CD14-positive monocyte (primary cell): ENCODE measurements around the gene HS3ST2. TPM values are rescaled to one million over a fixed set of nuclear protein-coding genes. Genes with fewer than 3 reads are reported as not detected.

Experiments
- DNase-seq, 3 donors: peaks; one replicate each; pipeline ENCODE4 v3.0.0-alpha.2; 2011 to 2022
- H2AFZ ChIP-seq: 2 replicates; pipeline ENCODE4 v1.6.0; 2012; ENCODE audit warnings: mild to moderate bottlenecking, low read depth, low read length, inconsistent platforms; ENCODE audit not compliant: insufficient read depth, poor library complexity, severe bottlenecking
- H3K27ac ChIP-seq, 2 donors: 1 replicate in 1 of 2; 2 replicates in 1 of 2; pipeline ENCODE4 v1.5.1; 2012 to 2013; ENCODE audit warnings: low read length in 2 of 2, control low read depth in 1 of 2, inconsistent platforms in 1 of 2, low read depth in 1 of 2, mild to moderate bottlenecking in 1 of 2
- H3K27me3 ChIP-seq, 2 donors: one replicate each; pipeline versions ENCODE4 v1.6.0 to v1.6.1; 2011 to 2013; ENCODE audit warnings: low read length in 2 of 2; ENCODE audit not compliant: control insufficient read depth in 2 of 2, insufficient read depth in 2 of 2
- H3K36me3 ChIP-seq, 2 donors: replicated peaks in 1 of 2; 1 replicate in 1 of 2; 2 replicates in 1 of 2; pipeline versions ENCODE4 v1.5.1 to v1.6.1; 2012 to 2013; ENCODE audit warnings: low read length in 2 of 2, control low read depth in 1 of 2, inconsistent platforms in 1 of 2, mild to moderate bottlenecking in 1 of 2; ENCODE audit not compliant: insufficient read depth in 2 of 2, control insufficient read depth in 1 of 2
- H3K4me1 ChIP-seq, 2 donors: 1 replicate in 1 of 2; 2 replicates in 1 of 2; pipeline versions ENCODE4 v1.5.1 to v1.6.1; 2012 to 2013; ENCODE audit warnings: low read length in 2 of 2, control low read depth in 1 of 2, inconsistent platforms in 1 of 2, mild to moderate bottlenecking in 1 of 2, moderate library complexity in 1 of 2; ENCODE audit not compliant: insufficient read depth in 2 of 2, control insufficient read depth in 1 of 2
- H3K4me2 ChIP-seq: replicated peaks from 2 replicates; pipeline ENCODE3; 2012; ENCODE audit warnings: low read length, moderate library complexity, mild to moderate bottlenecking; ENCODE audit not compliant: poor library complexity, severe bottlenecking; ENCODE audit errors: extremely low read depth
- H3K4me3 ChIP-seq, 3 experiments: fragments of 200-600 bp in 1 of 3; sonication (generic) in 1 of 3; replicated peaks in 1 of 3; 1 replicate in 2 of 3; 2 replicates in 1 of 3; pipeline ENCODE4 v1.5.1; 2011 to 2013; ENCODE audit warnings: low read length in 3 of 3, mild to moderate bottlenecking in 3 of 3, control low read depth in 2 of 3, low read depth in 2 of 3, inconsistent platforms in 1 of 3, moderate library complexity in 1 of 3
- H3K79me2 ChIP-seq: 2 replicates; pipeline ENCODE4 v1.6.0; 2012; ENCODE audit warnings: mild to moderate bottlenecking, control low read depth, inconsistent platforms, low read length, moderate library complexity; ENCODE audit not compliant: insufficient read depth
- H3K9ac ChIP-seq: 2 replicates; pipeline ENCODE4 v1.6.0; 2017; ENCODE audit warnings: low read length, mild to moderate bottlenecking; ENCODE audit not compliant: insufficient read depth, poor library complexity, severe bottlenecking
- H3K9me3 ChIP-seq, 2 donors: replicated peaks in 1 of 2; 1 replicate in 1 of 2; 2 replicates in 1 of 2; pipeline versions ENCODE4 v1.5.1 to v1.6.1; 2012 to 2013; ENCODE audit warnings: low read length in 2 of 2, control low read depth in 1 of 2; ENCODE audit not compliant: control insufficient read depth in 1 of 2, insufficient read depth in 1 of 2
- H4K20me1 ChIP-seq: 2 replicates; pipeline ENCODE4 v1.6.0; 2012; ENCODE audit warnings: mild to moderate bottlenecking, low read length, control low read depth, moderate library complexity; ENCODE audit not compliant: insufficient read depth
- H3K27ac Mint-ChIP-seq, 7 donors: one replicate each; pipeline ENCODE4 v1.8.0; 2020; ENCODE audit warnings: mild to moderate bottlenecking in 7 of 7, mixed read lengths in 7 of 7, moderate library complexity in 6 of 7, inconsistent platforms in 2 of 7
- H3K27me3 Mint-ChIP-seq, 3 donors: one replicate each; pipeline ENCODE4 v1.8.0; 2021 to 2022; ENCODE audit warnings: low read depth in 3 of 3, mild to moderate bottlenecking in 3 of 3, mixed read lengths in 3 of 3, moderate library complexity in 3 of 3, inconsistent platforms in 1 of 3
- H3K36me3 Mint-ChIP-seq, 2 donors: one replicate each; pipeline ENCODE4 v1.8.0; 2020; ENCODE audit warnings: mixed read lengths in 2 of 2, inconsistent platforms in 1 of 2, mild to moderate bottlenecking in 1 of 2
- H3K4me1 Mint-ChIP-seq: one replicate; pipeline ENCODE4 v1.8.0; 2020; ENCODE audit warnings: mild to moderate bottlenecking, mixed read lengths
- H3K4me3 Mint-ChIP-seq, 2 donors: one replicate each; pipeline ENCODE4 v1.8.0; 2020; ENCODE audit warnings: mild to moderate bottlenecking in 2 of 2, mixed read lengths in 2 of 2, moderate library complexity in 1 of 2
- H3K9me3 Mint-ChIP-seq, 7 donors: one replicate each; pipeline ENCODE4 v1.8.0; 2020 to 2022; ENCODE audit warnings: mixed read lengths in 7 of 7, mild to moderate bottlenecking in 6 of 7, moderate library complexity in 6 of 7, inconsistent platforms in 2 of 7
- WGBS: methylation state at CpG from one replicate; pipeline ENCODE4 v1.1.5; 2013; ENCODE audit warnings: missing lambda C conversion rate; ENCODE audit not compliant: insufficient coverage; 5-methylcytosine and 5-hydroxymethylcytosine counted together
- intact Hi-C, 2 donors: fragments of 100-400 bp; cut with micrococcal nuclease; formaldehyde crosslinking; loops; one replicate each; pipeline versions ENCODE4 v1.15.0 to v1.15.1; 2023
- polyA plus RNA-seq, 3 donors: library from polyadenylated mRNA; depleted of rRNA in 1 of 3; unstranded in 2 of 3; stranded (reverse) in 1 of 3; fragments of 300-500 nt in 2 of 3; fragments of >200 nt in 1 of 3; fragmentation: Illumina TruSeq in 2 of 3; gene quantifications; 1 replicate in 2 of 3; 2 replicates in 1 of 3; pipeline ENCODE4 v1.2.3, GENCODE V29; 2012 to 2021
- TF ChIP-seq, protein P1 (sequence below): fragments of 200-600 bp; IDR thresholded peaks from one replicate; pipeline ENCODE4 v1.8.0; 2022; ENCODE audit warnings: antibody characterized with exemption, mild to moderate bottlenecking

HS3ST2 gene
- polyA plus RNA-seq, 3 donors, result not detected

GRCh38 chr16:22787466-22788192 lies 26.3 kb upstream of the HS3ST2 start:
- Histone ChIP-seq H3K4me1 (peaks cover 51 to 57% of the 10 kb centered on the region in 2 donors), H3K36me3 (no peaks in the 10 kb centered on the region), H3K27me3 (no peaks in the 10 kb centered on the region), H3K9ac (no peak overlapping the region), H3K27ac (peak overlapping the region; percentile 45 to 68), H4K20me1 (no peaks in the 10 kb centered on the region), H3K9me3 (peaks cover 0 to 2% of the 10 kb centered on the region in 2 donors), H3K4me2 (peak overlapping the region; percentile 50), H3K4me3 (peak overlapping the region in 1 of 3 experiments; percentile 37), H2AFZ (peak overlapping the region; percentile 27), H3K79me2 (no peaks in the 10 kb centered on the region)
- Mint-ChIP-seq H3K27ac (peak overlapping the region; percentile 64 to 91 (median 86)), H3K4me3 (peak overlapping the region; percentile 25 to 76), H3K4me1 (peaks cover 62% of the 10 kb centered on the region), H3K27me3 (peaks cover 0 to 4% (median 0%) of the 10 kb centered on the region in 3 donors), H3K9me3 (peaks cover 0 to 8% (median 3%) of the 10 kb centered on the region in 7 donors), H3K36me3 (peaks cover 0 to 3% of the 10 kb centered on the region in 2 donors)
- intact Hi-C loops, result no loop called here
- peak; percentile 12 to 49 (median 16) for DNase-seq
- TF ChIP-seq, protein P1, sequence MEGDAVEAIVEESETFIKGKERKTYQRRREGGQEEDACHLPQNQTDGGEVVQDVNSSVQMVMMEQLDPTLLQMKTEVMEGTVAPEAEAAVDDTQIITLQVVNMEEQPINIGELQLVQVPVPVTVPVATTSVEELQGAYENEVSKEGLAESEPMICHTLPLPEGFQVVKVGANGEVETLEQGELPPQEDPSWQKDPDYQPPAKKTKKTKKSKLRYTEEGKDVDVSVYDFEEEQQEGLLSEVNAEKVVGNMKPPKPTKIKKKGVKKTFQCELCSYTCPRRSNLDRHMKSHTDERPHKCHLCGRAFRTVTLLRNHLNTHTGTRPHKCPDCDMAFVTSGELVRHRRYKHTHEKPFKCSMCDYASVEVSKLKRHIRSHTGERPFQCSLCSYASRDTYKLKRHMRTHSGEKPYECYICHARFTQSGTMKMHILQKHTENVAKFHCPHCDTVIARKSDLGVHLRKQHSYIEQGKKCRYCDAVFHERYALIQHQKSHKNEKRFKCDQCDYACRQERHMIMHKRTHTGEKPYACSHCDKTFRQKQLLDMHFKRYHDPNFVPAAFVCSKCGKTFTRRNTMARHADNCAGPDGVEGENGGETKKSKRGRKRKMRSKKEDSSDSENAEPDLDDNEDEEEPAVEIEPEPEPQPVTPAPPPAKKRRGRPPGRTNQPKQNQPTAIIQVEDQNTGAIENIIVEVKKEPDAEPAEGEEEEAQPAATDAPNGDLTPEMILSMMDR, result no peak
- WGBS, result 0% methylated on average over 6 of the region's 10 CpGs

GRCh38 chr16:22788193-22788530 lies 25.8 kb upstream of the HS3ST2 start:
- intact Hi-C loops, result no loop called here
- Mint-ChIP-seq H3K4me3 (peak overlapping the region in 1 of 2 donors; percentile 76), H3K27ac (peak overlapping the region; percentile 64 to 91 (median 86)), H3K9me3 (peaks cover 0 to 8% (median 6%) of the 10 kb centered on the region in 7 donors), H3K27me3 (peaks cover 0 to 4% (median 2%) of the 10 kb centered on the region in 3 donors), H3K36me3 (peaks cover 0 to 3% of the 10 kb centered on the region in 2 donors), H3K4me1 (peaks cover 56% of the 10 kb centered on the region)
- Histone ChIP-seq H3K79me2 (no peaks in the 10 kb centered on the region), H3K27ac (peak overlapping the region; percentile 45 to 68), H2AFZ (peak overlapping the region; percentile 27), H3K27me3 (no peaks in the 10 kb centered on the region), H3K4me2 (peak overlapping the region; percentile 50), H4K20me1 (no peaks in the 10 kb centered on the region), H3K4me1 (peaks cover 46 to 52% of the 10 kb centered on the region in 2 donors), H3K9me3 (peaks cover 0 to 7% of the 10 kb centered on the region in 2 donors), H3K9ac (no peak overlapping the region), H3K4me3 (peak overlapping the region in 1 of 3 experiments; percentile 37), H3K36me3 (no peaks in the 10 kb centered on the region)
- 0% methylated on average over 2 of the region's 3 CpGs for WGBS
- DNase-seq, result peak; percentile 43 to 80 (median 60)
- TF ChIP-seq, protein P1, result no peak
